HG03196 (cell line): ENCODE measurements around the gene CRACR2A.

Experiments used
- ATAC-seq: cut with Tn5 transposase; IDR thresholded peaks from one replicate; pipeline ENCODE4 v1.9.1; 2021; ENCODE audit not compliant: unreplicated experiment

The CRACR2A gene

GRCh38 chr12:3601461-3602150 is 151.3 kb downstream of the CRACR2A start:
- no peak for ATAC-seq

DNA sequence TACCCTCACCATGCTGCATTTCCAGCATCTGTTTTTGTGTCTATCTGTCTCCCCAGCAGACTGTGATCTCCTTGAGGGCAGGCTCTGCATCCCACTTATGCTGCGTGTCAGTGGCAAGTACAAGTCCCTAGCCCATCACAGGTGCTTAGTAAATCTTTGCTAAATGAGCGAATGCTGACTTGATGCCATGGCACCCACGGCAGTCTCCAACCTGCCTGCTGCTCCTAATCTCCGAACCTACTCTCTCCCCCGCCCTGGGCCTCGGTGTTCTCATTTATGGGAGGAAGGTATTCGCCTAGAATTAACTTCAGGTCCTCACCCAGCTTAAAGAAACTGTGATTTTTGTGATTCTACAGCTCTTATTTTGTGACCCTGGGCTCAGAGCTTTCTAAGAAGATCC is 152.0 kb downstream of the CRACR2A start:
- no peak for ATAC-seq

- no peak for ATAC-seq
Observed at GRCh38 chr12:3600039-3600720, 152.7 kb downstream of the CRACR2A start.

GRCh38 chr12:3598896-3599860 is 153.7 kb downstream of the CRACR2A start:
- ATAC-seq, result no peak

DNA sequence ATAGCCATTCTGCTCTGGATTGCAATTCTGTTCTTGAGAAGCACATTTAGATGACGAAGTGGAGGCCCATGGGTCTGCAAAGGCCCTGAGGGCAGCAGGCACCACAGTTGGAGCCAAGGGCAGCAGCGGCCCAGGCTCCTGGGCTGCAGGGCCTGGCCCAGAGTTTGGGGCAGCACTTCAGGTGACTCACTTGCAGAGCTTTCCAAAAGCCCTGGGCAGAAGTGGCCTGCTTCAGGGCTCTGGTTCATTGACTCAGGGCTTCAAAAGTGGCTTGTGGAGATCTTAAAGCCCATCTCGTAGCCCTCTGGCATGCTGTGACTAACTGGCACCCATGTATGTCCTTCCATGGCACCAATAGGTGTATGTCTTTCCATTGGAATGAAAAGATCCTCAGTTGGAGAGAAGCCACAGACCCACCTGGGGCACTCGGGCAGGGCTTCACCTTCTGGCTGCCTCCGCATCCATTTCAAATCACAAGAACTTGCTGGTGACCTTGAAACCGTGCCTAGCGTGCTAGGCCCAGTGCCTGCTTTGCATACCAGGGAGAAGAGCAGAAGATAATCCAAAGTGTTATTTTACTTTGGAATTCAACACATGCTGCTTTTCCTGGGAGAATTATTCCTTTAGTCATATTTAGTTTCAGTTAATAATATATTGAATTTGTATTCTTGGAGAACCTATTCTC is 155.2 kb downstream of the CRACR2A start:
- no peak for ATAC-seq

GRCh38 chr12:3596703-3597415 is 156.1 kb downstream of the CRACR2A start:
- no peak for ATAC-seq

- ATAC-seq, result no peak
Observed at GRCh38 chr12:3595721-3596120, 157.2 kb downstream of the CRACR2A start.

DNA sequence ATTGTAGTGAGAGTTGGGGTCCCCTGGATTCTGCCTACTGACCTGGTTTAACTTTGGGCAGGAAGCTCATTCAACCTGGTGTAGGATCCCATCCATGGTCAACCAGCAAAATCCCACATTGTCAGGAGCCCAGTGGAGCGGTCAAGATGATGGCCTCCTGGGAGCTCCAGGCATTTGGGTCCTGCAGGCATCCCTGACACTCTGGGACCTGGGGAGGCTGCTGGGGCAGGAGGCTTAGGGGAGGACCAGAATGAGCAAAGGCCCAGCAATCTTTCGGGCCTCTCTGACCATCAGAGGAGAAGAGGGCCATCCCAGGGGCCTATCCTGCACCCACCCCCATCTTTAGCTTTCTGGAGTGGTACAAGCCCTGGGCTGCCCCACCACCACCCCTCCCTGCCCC is 157.9 kb downstream of the CRACR2A start:
- no peak for ATAC-seq

DNA sequence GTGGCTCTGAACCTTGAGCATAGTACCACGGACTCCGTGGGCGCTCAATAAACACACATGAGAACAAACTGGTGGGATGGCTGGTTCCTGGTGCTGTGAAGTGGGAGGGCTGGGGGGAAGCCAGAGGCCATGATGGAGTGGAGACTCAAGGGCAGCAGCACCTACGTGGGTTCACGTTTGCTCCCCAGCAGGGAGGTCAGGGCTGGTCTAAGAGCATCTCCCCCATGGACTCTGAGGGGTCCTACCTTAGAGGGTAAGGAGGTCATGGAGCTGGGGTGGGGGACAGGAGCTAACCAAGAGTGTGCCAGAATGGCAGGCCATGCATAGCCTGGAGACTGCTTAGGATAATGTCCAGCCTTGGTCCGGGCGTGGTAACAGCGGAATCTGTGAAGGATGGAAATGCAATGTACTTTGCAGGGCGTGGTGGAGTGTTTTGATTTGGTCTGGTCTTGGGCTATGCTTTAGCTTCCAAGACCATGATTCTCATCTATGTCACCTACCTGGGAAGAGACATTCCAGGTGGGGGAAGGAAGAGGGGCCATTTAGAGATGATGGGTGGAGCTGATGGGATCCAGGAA is 158.9 kb downstream of the CRACR2A start:
- no peak for ATAC-seq

- ATAC-seq, result no peak
Observed at GRCh38 chr12:3592856-3593625, 159.9 kb downstream of the CRACR2A start.

- no peak for ATAC-seq
Observed at GRCh38 chr12:3589745-3590144, 163.2 kb downstream of the CRACR2A start.

DNA sequence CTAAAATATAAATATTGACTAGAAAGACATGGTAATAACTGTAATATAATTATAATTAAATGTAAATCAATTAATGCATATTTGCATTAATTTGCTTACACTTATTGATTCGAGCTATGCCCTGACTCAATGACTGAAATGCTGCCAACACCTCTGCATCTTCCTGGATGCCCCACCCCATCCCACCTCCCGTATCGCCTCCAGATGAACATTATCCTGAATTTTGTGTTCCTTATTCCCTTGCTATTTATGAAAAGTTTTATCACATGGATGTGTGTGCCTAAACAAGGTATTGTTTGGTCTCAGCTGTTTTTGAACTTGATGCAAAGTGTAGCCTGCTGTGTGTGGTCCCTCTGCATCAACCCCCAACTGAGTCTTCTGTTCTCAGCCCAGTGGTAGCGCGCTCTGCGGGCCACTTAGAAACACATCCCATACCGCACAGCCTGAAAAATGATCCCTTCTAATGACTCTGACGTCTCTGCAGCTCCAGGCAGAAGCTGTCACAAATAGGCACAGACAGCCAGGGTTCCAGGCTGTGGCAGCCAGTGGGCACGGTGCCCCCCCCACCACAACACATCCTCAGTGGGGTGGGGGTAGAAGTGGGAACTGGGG is 165.4 kb downstream of the CRACR2A start:
- ATAC-seq, result no peak

DNA sequence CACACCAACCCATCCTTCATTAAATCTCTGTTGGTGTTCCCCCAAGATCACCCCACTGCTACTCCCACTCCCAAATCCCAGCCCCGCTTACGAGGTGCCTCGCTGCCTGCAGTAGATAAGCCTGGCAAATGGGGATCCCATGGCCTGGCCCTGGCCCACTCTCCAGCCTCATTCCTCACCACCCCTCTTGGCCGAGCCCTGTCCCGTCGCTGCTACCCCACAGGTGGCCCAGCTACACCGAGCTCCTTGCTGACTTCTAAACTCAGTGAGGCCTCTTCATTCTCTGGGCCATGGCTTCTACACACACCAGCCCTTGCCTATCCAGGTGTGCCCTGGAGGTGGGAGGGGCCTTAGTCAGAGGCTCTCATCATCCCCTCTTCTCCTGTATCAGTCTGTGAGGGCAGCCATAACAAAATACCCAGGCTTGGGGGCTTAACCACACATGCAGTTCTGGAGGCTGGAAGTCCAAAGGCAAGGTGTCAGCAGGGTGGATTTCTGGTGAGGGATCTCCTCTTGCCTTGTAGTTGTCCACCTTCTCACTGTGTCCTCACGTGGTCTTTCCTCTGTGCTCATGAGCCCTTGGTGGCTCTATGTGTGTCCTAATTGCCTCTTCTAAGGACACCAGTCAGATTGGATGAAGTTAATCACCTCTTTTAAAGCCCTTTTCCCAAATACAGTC is 169.1 kb downstream of the CRACR2A start:
- no peak for ATAC-seq

GRCh38 chr12:3580094-3580749 is 172.7 kb downstream of the CRACR2A start:
- no peak for ATAC-seq

DNA sequence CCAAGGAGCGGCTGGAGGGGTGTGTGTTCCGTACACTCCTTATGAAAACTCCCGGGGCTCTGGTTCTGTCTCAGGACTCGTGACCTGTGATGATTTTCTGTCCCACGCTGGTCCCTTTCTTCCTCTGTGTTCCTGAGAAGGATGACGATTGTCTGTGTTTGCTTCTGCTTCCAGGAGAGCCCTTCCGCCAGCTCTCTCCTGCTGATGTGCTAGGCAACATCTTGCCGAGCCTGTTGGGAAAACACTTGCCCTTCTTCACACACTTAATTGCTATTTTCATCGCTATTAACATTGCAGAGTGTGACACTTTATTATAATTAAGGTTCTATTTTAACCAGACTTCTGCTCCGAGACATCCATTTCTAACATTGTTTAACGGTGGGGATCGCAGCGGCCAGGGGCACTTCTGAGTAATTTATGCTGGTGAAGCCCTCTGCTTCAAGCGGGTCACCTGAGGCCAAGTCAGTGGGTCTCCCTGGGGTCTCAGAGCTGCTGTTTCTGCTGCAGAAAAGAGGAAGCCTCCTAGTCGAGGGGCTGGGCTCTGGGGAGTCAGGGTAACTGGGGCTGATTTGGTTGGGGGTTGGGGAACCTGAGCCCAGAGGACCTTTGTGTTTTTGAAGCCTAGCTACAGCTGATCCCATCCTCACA is 173.3 kb downstream of the CRACR2A start:
- ATAC-seq, result no peak

- ATAC-seq, result no peak
Observed at GRCh38 chr12:3578557-3578956, 174.4 kb downstream of the CRACR2A start.

DNA sequence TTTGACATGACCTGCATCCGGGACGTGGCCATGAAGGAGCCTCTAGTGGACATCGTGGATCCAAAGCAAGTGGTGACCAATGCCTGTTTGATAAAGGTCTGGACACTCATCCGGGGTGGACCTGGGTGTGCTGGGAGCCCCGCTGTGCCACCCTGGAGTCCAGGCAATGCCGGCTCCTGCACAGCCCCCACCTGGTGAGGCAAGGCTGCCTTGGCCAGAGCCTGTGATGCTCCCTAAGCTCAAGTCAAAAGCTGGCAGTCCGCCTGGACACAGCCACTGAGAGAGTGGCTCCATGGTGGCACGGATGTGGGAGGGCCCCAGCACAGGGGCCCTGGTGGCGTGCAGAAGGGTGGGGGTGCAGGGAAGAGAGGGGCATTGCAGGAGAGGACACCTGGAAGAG is 176.0 kb downstream of the CRACR2A start:
- ATAC-seq, result no peak
